22Rv1 (cell line): ENCODE results near the gene SPATA6.

Source experiments
- CTCF ChIP-seq: fragments of 450-650 bp; IDR thresholded peaks from 2 replicates; pipeline ENCODE4 v1.5.1; 2017; ENCODE audit warnings: mild to moderate bottlenecking
- ZFX ChIP-seq: fragments of 450-650 bp; IDR thresholded peaks from 2 replicates; pipeline ENCODE4 v1.6.1; 2017; ENCODE audit warnings: antibody characterized with exemption, borderline replicate concordance

DNA sequence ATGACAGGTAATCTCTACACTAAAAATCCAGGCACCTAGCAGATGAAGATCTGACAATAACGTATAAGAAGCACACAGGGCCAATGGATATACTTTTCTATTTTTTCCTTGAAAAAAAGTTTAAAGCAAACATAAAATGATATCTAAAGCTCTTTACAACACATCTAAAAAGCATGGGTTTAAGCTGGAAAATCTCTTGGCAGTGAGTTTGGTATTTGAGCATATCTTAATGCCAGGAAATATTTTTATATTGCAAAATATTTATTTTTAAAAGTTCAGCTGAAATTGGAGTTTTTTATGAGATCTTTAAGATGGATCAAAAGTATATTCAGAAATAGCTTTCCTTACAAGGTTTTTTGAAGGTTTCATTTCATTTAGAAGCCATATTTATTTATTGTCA is 209.0 kb downstream of the SPATA6 start:
- TF ChIP-seq CTCF: no peak
- TF ChIP-seq ZFX: no peak
